Measurements from ENCODE around the gene DRG2.

DRG2 gene

DNA sequence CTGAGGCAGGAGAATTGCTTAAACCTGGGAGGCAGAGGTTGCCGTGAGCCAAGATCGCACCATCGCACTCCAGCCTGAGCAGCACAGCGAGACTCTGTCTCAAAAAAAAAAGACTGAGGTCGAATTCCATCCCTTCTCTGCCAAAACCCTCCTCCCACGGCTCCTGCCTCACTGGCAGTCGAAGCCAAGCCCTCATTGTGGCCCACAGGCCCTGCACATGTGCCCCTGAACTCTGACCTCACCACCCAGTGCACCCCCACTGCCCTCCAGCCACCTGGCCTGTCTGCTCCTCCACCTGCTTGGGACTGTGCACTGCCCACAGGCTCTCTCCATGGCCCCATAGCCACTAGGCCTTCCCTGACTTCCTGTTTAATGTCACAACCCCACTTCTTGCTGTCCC lies 27.8 kb downstream of the DRG2 start:
- no peak for DNase-seq (ENCODE audit: low read depth in 2 of 2)

DNA sequence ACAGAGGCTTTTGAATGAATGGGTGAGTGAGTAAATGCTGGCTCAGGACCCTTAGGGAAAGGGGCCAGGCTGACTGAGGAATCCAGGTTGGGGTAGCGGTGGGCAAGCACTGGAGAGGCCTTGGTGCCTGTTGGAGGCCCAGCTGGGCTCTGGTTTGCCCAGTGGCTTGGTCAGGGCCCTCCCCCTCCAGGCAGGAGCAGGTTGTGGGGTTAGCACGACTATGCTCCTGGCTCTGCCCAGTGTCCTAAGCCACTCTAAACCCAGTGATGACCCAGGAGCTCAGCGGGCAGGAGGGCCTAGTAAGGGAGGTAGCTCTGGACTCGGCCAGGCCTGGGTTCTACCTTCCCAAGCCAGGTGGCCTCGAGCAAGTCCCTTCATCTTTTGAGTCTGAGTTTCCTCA lies 28.3 kb downstream of the DRG2 start:
- DNase-seq (ENCODE audit: low read depth in 2 of 2) = no peak

DNA sequence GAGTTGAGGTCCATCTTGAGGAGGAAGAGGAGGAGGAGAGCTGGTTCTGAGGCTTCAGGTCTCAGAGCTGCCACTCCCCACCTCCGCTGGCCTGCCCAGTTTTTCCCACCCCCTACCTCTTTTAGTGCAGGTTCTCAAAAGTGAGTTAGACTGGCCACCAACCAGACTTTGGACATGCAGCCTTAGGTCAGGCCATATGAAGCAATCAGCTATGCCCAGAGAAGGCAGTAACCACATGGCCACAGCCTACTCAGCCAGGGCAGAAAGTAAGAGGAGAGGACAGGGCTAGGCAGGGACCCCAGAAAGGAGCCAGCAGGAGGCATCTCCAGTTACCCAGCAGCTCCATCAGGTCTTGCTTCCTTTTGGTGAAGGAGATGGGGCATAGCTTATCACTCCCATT lies 29.8 kb downstream of the DRG2 start:
- DNase-seq (ENCODE audit: low read depth in 2 of 2) = no peak

- no peak for DNase-seq (ENCODE audit: low read depth in 2 of 2)
Observed at GRCh38 chr17:18117982-18118975, 30.5 kb downstream of the DRG2 start.

DNA sequence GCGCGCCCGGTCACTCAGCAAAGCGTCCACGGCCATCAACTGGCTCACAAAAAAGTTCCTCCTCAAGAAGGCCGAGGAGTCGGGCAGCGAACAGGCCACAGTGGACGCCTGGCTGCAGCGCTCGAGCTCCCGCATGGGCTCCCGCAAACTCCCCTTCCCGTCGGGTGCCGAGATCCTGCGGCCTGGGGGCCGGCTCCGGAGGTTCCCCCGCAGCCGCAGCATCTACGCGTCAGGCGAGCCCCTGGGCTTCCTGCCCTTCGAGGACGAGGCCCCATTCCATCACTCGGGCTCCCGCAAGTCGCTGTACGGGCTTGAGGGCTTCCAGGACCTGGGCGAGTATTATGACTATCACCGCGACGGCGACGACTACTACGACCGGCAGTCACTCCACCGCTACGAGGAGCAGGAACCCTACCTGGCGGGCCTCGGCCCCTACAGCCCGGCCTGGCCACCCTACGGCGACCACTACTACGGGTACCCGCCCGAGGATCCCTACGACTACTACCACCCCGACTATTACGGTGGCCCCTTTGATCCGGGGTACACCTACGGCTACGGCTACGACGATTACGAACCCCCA lies 31.5 kb downstream of the DRG2 start:
- no peak for DNase-seq (ENCODE audit: low read depth in 2 of 2)

DNA sequence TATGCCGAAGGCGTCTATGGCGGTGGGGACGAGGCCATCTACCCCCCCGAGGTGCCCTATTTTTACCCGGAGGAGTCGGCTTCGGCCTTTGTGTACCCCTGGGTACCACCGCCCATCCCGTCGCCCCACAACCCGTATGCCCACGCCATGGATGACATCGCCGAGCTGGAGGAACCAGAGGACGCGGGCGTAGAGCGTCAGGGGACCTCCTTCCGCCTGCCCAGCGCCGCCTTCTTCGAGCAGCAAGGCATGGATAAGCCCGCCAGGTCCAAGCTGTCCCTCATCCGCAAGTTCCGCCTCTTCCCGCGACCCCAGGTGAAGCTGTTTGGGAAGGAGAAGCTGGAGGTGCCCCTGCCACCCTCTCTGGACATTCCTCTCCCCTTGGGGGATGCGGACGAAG lies 32.2 kb downstream of the DRG2 start:
- DNase-seq (ENCODE audit: low read depth in 2 of 2) = no peak

GRCh38 chr17:18120461-18121017 lies 32.8 kb downstream of the DRG2 start:
- no peak for DNase-seq (ENCODE audit: low read depth in 2 of 2)

DNA sequence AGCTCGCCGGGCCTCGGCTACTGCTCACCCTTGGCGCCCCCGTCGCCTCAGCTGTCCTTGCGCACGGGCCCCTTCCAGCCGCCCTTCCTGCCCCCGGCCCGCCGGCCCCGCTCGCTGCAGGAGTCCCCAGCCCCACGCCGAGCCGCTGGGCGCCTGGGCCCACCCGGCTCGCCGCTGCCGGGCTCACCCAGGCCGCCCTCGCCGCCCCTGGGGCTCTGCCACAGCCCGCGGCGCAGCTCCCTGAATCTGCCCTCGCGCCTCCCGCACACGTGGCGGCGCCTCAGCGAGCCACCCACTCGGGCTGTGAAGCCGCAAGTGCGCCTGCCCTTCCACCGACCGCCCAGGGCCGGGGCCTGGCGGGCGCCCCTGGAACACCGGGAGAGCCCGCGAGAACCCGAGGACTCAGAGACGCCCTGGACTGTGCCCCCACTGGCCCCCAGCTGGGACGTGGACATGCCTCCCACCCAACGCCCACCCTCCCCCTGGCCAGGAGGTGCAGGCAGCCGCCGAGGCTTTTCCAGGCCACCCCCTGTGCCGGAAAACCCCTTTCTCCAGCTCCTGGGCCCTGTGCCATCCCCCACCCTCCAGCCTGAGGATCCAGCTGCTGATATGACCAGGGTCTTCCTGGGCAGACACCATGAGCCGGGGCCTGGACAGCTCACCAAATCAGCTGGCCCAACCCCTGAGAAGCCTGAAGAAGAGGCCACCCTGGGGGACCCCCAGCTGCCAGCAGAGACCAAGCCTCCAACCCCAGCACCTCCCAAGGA lies 33.6 kb downstream of the DRG2 start:
- DNase-seq (ENCODE audit: low read depth in 2 of 2) = no peak

DNA sequence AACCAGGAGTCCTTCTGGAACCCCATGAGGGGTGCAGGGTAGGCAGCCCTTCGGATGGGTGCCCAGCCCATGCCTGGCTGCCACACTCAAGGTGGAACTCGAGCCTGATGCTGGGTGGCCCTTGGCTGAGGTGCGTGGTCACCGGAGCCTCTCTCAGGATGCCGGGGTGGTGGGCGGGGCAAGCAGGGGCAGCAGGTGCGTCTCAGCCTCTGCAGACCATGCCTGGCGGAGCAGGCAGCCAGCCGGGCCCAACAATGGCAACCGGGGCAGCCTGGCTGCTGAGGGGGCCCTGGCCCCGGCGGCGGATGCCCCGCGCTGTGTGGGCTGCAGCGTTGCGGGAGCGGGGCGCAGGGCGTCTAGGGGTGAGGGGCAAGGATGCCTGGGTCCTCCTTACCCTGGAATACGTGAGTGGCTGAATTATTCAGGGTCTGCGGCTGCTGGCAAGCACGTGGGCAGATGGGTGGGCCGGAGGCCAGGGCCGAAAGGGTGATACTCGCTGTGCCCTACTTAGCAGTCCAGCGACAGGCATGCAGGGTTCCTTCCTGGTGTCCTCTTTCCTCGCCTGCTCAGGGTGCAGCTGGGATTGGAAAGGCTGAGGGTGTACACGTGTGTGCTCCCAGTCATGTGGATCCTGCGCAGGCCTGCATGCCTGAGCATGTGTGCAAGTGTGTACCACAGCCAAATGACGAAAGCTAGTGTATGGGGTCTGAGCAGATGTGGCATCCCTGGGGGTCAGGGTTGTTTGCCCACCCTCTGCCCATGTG lies 35.4 kb downstream of the DRG2 start:
- no peak for DNase-seq (ENCODE audit: low read depth in 2 of 2)

DNA sequence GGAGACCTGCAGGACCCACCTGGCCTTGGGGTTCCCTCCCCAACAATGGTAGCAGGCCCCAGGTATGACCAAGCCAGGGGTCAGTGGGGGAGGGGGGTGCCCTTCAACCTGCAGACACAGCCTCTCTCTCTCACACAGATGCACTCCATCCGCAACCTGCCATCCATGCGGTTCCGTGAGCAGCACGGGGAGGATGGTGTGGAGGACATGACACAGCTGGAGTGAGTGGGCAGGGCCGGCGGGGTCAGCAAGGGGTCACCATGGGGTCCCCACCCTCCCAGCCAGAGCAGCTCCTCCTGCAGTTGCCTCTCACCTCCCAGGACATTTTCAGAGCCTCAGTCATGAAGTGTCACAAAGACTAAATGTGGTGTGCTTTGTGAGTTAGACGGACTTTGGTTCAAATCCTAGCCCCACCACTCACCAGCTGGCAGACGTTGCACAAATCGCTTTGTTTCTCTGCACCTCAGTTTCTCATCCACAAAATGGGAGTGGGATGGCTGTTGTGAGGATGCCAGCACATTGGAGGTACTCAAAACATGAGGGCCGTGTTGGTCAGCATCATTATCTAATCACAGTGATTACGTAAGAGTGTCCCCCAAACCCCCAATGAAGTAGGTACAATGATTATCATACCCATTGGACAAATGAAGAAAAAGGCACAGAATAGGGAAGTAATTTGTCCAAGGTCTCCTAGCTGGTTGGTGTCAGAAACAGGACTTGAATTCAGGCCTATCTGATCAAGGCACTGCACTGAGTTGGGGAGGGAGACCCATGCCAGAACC lies 36.8 kb downstream of the DRG2 start:
- no peak for DNase-seq (ENCODE audit: low read depth in 2 of 2)

- DNase-seq (ENCODE audit: low read depth in 2 of 2) = no peak
Observed at GRCh38 chr17:18129041-18129502, 41.3 kb downstream of the DRG2 start.

GRCh38 chr17:18132711-18133110 lies 45.0 kb downstream of the DRG2 start:
- DNase-seq (ENCODE audit: low read depth in 2 of 2) = no peak

- no peak for DNase-seq (ENCODE audit: low read depth in 2 of 2)
Observed at GRCh38 chr17:18136357-18136756, 48.6 kb downstream of the DRG2 start.

DNA sequence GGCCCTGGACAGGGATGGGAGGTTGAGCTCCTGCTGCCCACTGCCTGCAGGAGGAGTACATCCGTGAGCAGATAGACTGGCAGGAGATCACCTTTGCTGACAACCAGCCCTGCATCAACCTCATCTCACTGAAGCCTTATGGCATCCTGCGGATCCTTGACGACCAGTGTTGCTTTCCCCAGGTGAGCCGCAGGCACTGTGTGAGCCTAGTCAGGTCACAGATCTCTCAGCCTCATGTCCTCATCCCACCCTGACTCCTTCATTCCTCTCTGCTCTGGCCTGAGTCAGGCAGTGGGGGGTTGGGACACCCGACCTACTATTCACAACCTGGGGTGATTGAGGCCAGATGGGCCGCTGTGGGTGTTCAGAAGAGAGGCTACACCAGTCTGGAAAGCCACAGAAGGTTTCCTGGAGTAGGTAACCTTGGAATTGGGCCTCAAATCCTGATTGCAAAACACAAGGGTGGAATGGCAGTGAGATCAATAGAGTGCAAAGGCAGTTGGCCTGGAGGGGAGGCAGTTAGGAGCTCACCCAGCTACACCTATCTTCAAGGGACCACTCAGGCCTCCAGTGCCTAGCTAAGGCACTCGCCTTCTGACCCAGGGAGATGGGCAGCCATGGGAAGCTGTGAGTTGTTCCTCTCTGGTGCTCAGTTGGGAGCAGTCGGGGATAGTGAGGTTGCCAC lies 50.5 kb downstream of the DRG2 start:
- DNase-seq (ENCODE audit: low read depth in 2 of 2) = no peak

- no peak for DNase-seq (ENCODE audit: low read depth in 2 of 2)
Observed at GRCh38 chr17:18139092-18139491, 51.3 kb downstream of the DRG2 start.

DNA sequence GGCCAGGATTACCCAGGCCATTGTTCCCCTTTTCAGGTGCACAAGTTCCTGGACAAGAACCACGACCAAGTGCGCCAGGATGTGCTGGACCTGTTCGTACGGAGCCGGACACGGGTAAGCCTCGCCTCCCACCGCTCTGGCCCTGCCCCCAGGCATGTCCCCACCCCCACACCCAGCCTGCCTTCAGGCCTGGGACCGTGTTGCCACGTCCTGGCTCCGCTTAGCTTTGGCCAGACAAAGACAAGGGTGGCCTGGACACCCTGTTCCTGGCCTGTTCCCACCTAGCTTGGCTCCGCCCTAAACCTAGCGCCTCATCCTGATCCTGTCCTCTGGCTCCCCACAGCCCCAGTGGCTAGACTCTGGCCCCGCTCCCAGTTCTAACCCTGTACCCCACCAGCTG lies 51.8 kb downstream of the DRG2 start:
- DNase-seq (ENCODE audit: low read depth in 2 of 2) = no peak

DNA sequence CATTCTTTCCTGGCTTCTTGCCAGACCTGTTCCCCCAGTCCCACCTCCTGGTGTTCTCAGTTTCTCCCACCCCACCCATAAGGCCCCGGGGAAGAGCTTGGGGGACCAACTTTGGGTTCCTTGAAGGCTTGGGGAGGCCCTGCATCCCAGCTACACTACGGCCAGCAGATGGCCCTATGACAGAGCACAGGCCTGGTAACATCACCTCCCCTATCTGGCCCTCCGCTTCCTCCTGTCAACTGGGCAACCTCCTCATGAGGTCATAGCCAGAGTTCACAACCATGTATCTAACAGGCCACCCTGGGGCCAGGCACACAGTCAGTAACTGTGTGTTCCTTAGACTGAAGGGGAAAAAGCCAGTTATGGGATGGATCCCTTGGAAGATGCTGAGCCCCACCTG lies 52.2 kb downstream of the DRG2 start:
- DNase-seq (ENCODE audit: low read depth in 2 of 2) = no peak

- no peak for DNase-seq (ENCODE audit: low read depth in 2 of 2)
Observed at GRCh38 chr17:18140648-18141047, 52.9 kb downstream of the DRG2 start.

DNA sequence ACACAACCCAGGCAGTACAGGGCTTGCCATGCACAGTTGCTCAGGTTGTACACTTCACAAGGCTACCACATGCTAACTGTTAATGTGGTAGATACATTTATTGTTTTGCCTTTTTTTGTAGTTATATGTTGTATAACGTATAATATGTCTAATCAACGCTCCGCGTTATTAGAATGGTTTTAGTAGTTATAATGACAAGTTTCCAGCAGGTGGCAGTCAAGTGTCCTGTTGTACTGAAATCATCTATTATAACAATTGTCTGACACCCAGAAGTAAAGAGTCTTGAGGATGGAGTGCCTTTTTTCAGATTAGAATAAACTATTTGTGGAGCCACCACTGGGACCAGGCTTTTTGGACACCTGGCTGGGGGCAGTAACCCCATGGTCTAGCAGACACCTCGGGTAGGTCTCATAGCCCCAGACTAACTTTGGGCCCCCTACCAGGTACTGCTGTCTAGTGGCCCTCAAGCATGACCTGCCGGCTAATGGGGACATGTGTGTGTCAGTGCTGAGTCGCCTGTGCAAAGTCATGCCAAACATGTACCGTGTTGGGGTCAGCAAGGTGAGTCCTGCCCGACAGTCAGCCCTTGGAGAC lies 53.6 kb downstream of the DRG2 start:
- DNase-seq (ENCODE audit: low read depth in 2 of 2) = peak in 1 of 2 donors; percentile 16

DNA sequence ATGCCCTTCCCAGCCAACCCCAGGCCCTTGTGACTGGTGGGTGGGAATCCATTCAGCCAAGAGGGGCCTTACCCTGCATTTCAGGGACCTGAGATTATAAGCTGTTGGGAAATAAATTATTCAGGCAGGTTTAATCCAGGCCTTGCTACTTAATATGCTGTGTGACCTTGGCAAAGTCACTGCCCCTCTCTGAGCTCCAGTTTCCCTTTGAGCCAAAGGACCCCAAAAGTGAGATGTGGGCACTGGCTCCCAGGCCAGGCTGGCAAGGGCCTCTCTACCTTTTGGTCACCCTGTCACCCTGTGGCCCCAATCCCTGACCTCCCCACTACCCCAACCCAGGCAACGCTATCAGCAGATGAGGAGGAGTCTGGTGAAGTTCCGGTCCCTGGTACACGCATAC lies 54.7 kb downstream of the DRG2 start:
- no peak for DNase-seq (ENCODE audit: low read depth in 2 of 2)
